SH-SY5Y (cell line): ENCODE data around the gene ANKS3.

Experiments used
- GATA2 ChIP-seq: IDR thresholded peaks from 2 replicates; pipeline ENCODE4 v1.6.1; 2011; ENCODE audit warnings: mild to moderate bottlenecking, low read depth, low read length
- GATA3 ChIP-seq: IDR thresholded peaks from 2 replicates; pipeline ENCODE4 v1.6.1; 2011; ENCODE audit warnings: low read depth, mild to moderate bottlenecking, low read length, moderate library complexity

ANKS3 gene

GRCh38 chr16:4765511-4766474, 31.7 kb upstream of the ANKS3 start:
- TF ChIP-seq GATA3, result no peak
- no peak for TF ChIP-seq GATA2

- TF ChIP-seq GATA2 (no peak), GATA3 (no peak)
Observed at GRCh38 chr16:4763791-4764190, 29.7 kb upstream of the ANKS3 start.

- TF ChIP-seq GATA3, result no peak
- TF ChIP-seq GATA2, result no peak
Observed at GRCh38 chr16:4762205-4762604, 28.1 kb upstream of the ANKS3 start.

GRCh38 chr16:4760221-4760910, 26.3 kb upstream of the ANKS3 start:
- TF ChIP-seq GATA3 (no peak), GATA2 (no peak)

- TF ChIP-seq GATA3, result no peak
- TF ChIP-seq GATA2, result no peak
Observed at GRCh38 chr16:4755687-4756086, 21.6 kb upstream of the ANKS3 start.

- no peak for TF ChIP-seq GATA2
- no peak for TF ChIP-seq GATA3
Observed at GRCh38 chr16:4754865-4755264, 20.8 kb upstream of the ANKS3 start.

GRCh38 chr16:4753227-4753626, 19.2 kb upstream of the ANKS3 start:
- no peak for TF ChIP-seq GATA3
- TF ChIP-seq GATA2, result no peak

- TF ChIP-seq GATA3 (no peak), GATA2 (no peak)
Observed at GRCh38 chr16:4752351-4753100, 18.5 kb upstream of the ANKS3 start.

GRCh38 chr16:4750896-4751295, 16.8 kb upstream of the ANKS3 start:
- TF ChIP-seq GATA2, result no peak
- no peak for TF ChIP-seq GATA3

- TF ChIP-seq GATA3 (no peak), GATA2 (no peak)
Observed at GRCh38 chr16:4749700-4750257, 15.7 kb upstream of the ANKS3 start.

- TF ChIP-seq GATA3 (no peak), GATA2 (no peak)
Observed at GRCh38 chr16:4748682-4749411, 14.8 kb upstream of the ANKS3 start.

- TF ChIP-seq GATA2 (no peak), GATA3 (no peak)
Observed at GRCh38 chr16:4747906-4748681, 14.0 kb upstream of the ANKS3 start.

GRCh38 chr16:4746991-4747574, 13.0 kb upstream of the ANKS3 start:
- no peak for TF ChIP-seq GATA3
- TF ChIP-seq GATA2, result no peak
